Mammary epithelial cell (primary cell): ENCODE results near the gene PLD1.

ENCODE experiments used
- EZH2 ChIP-seq: IDR thresholded peaks from 2 replicates; pipeline ENCODE4 v1.6.1; 2012; ENCODE audit warnings: low read length, inconsistent platforms, borderline replicate concordance
- TF ChIP-seq, protein P1 (sequence below), 2 donors: IDR thresholded peaks in 1 of 2; conservative IDR thresholded peaks in 1 of 2; 2 replicates each; pipeline ENCODE4 v1.5.1; 2011 to 2012; ENCODE audit warnings: inconsistent platforms in 2 of 2, low read length in 2 of 2, mild to moderate bottlenecking in 2 of 2, control low read depth in 1 of 2, low read depth in 1 of 2; ENCODE audit not compliant: insufficient read depth in 1 of 2; ENCODE audit errors: extremely low read depth in 1 of 2

DNA sequence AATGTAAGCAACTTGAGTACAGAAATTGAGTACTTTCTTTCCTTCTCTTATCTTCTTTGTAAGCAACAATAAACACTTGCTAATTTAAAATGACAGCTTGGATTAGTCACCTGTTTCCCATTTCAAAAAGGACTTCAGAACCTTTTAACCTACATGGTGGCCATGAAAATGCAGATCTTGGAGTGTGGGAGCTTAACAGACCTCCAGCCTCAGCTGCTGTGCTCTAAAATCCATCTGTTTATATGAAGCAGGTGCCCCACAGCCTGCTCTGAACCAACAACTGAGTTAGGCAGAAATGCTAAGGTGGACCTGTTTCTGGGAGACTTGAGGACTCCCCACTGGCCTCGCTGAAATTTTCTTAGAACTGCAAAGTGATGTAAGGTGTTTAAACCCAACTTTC lies 259.0 kb downstream of the PLD1 start:
- TF ChIP-seq, protein P1, sequence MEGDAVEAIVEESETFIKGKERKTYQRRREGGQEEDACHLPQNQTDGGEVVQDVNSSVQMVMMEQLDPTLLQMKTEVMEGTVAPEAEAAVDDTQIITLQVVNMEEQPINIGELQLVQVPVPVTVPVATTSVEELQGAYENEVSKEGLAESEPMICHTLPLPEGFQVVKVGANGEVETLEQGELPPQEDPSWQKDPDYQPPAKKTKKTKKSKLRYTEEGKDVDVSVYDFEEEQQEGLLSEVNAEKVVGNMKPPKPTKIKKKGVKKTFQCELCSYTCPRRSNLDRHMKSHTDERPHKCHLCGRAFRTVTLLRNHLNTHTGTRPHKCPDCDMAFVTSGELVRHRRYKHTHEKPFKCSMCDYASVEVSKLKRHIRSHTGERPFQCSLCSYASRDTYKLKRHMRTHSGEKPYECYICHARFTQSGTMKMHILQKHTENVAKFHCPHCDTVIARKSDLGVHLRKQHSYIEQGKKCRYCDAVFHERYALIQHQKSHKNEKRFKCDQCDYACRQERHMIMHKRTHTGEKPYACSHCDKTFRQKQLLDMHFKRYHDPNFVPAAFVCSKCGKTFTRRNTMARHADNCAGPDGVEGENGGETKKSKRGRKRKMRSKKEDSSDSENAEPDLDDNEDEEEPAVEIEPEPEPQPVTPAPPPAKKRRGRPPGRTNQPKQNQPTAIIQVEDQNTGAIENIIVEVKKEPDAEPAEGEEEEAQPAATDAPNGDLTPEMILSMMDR (conservative IDR thresholded peaks at IDR 0.05 in 1 of 2, IDR thresholded peaks at IDR 0.05 in 1 of 2; ENCODE audit: extremely low read depth in 1 of 2, insufficient read depth in 1 of 2, low read depth in 1 of 2, low read length in 2 of 2), result no peak
- TF ChIP-seq EZH2, result no peak
